Measurements from ENCODE around the gene CCND3.

GRCh38 chr6:41892921-41893564 is 48.6 kb downstream of the CCND3 start:
- TF ChIP-seq CREB1 (CRISPR knock-in tag; IDR thresholded peaks at IDR 0.05; ENCODE audit: low read depth) (no peak), EZH2 (IDR thresholded peaks at IDR 0.05; ENCODE audit: low read depth, unreplicated experiment) (no peak)
